Upper lobe of left lung (tissue), 4 donors: ENCODE results near the gene TBCD.

Experiments
- CTCF ChIP-seq, 6 experiments: fragments of 450-650 bp in 4 of 6; fragments of 200-600 bp in 2 of 6; sonication (generic) in 2 of 6; IDR thresholded peaks; one replicate each; pipeline ENCODE4 v1.5.1; 2016 to 2019; ENCODE audit warnings: antibody characterized with exemption in 6 of 6
- EP300 ChIP-seq, 4 donors: sonication (generic); formaldehyde crosslinking; IDR thresholded peaks; one replicate each; pipeline ENCODE4 v1.5.1; 2017; ENCODE audit warnings: antibody characterized with exemption in 4 of 4, control low read depth in 2 of 4
- POLR2A ChIP-seq, 4 donors: fragments of 450-650 bp; IDR thresholded peaks; one replicate each; pipeline ENCODE4 v1.5.1; 2016 to 2017; ENCODE audit warnings: antibody characterized with exemption in 4 of 4, mild to moderate bottlenecking in 2 of 4
- POLR2AphosphoS5 ChIP-seq, 2 donors: sonication (generic); formaldehyde crosslinking; IDR thresholded peaks; one replicate each; pipeline ENCODE4 v1.5.1; 2017; ENCODE audit warnings: antibody characterized with exemption in 2 of 2

- TF ChIP-seq POLR2A (IDR thresholded peaks at IDR 0.05) (no peak), CTCF (IDR thresholded peaks at IDR 0.05) (no peak), POLR2AphosphoS5 (IDR thresholded peaks at IDR 0.05) (no peak), EP300 (IDR thresholded peaks at IDR 0.05) (no peak)
These were observed 64.5 kb downstream of the TBCD start for GRCh38 chr17:82816358-82816757.
